HG03097 (cell line): ENCODE measurements around the gene QSOX1.
"Not testable (repeated sequence)": the region's sequence is repeated elsewhere in the genome, so short reads cannot be mapped to it uniquely, and the experiment has no call there.

Experiments used
- ATAC-seq: cut with Tn5 transposase; IDR thresholded peaks from one replicate; pipeline ENCODE4 v1.9.1; 2021; ENCODE audit not compliant: unreplicated experiment, low FRiP score

QSOX1 gene

GRCh38 chr1:180154325-180155181 lies at the start of gene QSOX1:
QSOX1 (plus strand) TSS chr1:180154869; CDS start chr1:180154908, 39 bp downstream.
- peak; percentile 87 for ATAC-seq

- no peak for ATAC-seq
Measured at GRCh38 chr1:180112091-180112490, 42.6 kb upstream of the QSOX1 start.

GRCh38 chr1:180112984-180113647 lies 41.6 kb upstream of the QSOX1 start:
- no peak for ATAC-seq

GRCh38 chr1:180114396-180114945 lies 40.2 kb upstream of the QSOX1 start:
- ATAC-seq: no peak

- no peak for ATAC-seq
Measured at GRCh38 chr1:180116964-180117763, 37.5 kb upstream of the QSOX1 start.

GRCh38 chr1:180117764-180118116 lies 36.9 kb upstream of the QSOX1 start:
- no peak for ATAC-seq

GRCh38 chr1:180119837-180120236 lies 34.8 kb upstream of the QSOX1 start:
- no peak for ATAC-seq

GRCh38 chr1:180123463-180123936 lies 31.2 kb upstream of the QSOX1 start:
- no peak for ATAC-seq

GRCh38 chr1:180130651-180131050 lies 24.0 kb upstream of the QSOX1 start:
- ATAC-seq: no peak

- ATAC-seq: no peak
Measured at GRCh38 chr1:180131510-180131909, 23.2 kb upstream of the QSOX1 start.

GRCh38 chr1:180133193-180133592 lies 21.5 kb upstream of the QSOX1 start:
- ATAC-seq: no peak

- ATAC-seq: not testable (repeated sequence)
Measured at GRCh38 chr1:180133688-180134087, 21.0 kb upstream of the QSOX1 start.

GRCh38 chr1:180135535-180135934 lies 19.1 kb upstream of the QSOX1 start:
- no peak for ATAC-seq

GRCh38 chr1:180136331-180136967 lies 18.2 kb upstream of the QSOX1 start:
- no peak for ATAC-seq

GRCh38 chr1:180136968-180137356 lies 17.7 kb upstream of the QSOX1 start:
- no peak for ATAC-seq

GRCh38 chr1:180137776-180138175 lies 16.9 kb upstream of the QSOX1 start:
- no peak for ATAC-seq

GRCh38 chr1:180141381-180141934 lies 13.2 kb upstream of the QSOX1 start:
- no peak for ATAC-seq

- no peak for ATAC-seq
Measured at GRCh38 chr1:180143359-180143758, 11.3 kb upstream of the QSOX1 start.

- ATAC-seq: no peak
Measured at GRCh38 chr1:180144659-180145357, 9.9 kb upstream of the QSOX1 start.
